Fibroblast of gingiva (primary cell): ENCODE results near the gene CAND1.

Source experiments
- DNase-seq: peaks from one replicate; pipeline ENCODE4 v3.0.0-alpha.2; 2011; ENCODE audit warnings: low read depth

The CAND1 gene

DNA sequence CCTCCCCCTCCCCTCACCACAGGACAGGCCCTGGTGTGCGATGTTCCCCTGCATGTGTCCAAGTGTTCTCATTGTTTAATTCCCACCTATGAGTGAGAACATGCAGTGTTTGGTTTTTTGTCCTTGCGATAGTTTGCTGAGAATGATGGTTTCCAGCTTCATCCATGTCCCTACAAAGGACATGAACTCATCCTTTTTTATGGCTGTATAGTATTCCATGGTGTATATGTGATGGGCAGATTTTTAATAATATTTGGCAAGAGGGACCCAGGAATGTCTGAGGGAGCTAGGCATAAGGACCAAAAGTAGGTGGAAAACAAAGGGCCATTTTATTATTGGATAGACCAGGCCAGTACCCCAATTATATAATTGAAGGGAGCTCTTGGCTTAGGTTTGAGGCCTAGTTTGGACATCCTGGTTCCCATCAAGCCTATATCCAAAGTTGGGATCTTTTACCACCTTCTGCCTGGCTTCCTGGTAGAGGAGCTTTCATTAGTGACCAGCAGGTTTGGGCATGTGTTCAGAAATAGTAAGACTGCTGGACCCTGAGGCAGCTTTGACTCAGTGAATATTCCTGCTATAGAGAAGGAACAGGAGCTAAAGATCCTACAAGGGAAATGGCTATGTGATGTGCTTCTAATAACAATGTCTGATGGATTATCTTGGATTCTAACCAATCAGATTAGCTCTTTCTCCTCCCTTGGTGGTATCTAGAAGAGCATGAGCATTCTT is 76.0 kb downstream of the CAND1 start:
- DNase-seq, result no peak

DNA sequence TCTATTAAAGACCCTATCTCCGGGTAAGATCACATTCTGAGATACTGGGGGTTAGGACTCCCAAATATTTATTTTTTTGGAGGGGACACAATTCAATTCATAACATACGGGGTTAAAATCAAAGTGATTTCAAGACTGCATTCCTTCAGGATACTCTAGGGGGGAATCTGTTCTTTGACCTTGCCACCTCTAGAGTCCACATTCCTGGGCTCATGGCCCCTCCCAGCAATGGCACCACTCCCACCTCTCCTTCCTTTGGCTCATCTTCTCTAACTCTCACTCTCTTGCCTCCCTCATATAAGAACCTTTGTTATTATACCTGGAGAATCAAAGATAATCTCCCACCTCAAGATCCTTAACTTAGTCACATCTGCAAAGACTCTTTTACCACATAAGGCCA is 79.5 kb downstream of the CAND1 start:
- no peak for DNase-seq

DNA sequence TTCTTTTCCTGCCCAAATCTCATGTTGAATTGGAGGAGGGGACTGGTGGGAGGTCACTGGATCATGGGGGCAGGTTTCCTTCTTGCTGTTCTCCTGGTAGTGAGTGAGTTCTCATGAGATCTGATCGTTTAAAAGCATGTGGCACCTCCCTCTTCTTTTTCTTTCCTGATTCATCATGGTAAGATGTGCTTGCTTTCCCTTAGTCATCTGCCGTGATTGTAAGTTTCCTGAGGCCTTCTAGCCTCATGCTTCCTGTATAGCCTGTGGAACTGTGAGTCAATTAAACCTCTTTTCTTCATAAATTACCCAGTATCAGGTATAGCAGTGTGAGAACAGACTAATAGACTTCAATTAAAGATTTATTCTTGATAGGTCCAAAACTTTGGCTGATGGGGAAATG is 83.5 kb downstream of the CAND1 start:
- no peak for DNase-seq

DNA sequence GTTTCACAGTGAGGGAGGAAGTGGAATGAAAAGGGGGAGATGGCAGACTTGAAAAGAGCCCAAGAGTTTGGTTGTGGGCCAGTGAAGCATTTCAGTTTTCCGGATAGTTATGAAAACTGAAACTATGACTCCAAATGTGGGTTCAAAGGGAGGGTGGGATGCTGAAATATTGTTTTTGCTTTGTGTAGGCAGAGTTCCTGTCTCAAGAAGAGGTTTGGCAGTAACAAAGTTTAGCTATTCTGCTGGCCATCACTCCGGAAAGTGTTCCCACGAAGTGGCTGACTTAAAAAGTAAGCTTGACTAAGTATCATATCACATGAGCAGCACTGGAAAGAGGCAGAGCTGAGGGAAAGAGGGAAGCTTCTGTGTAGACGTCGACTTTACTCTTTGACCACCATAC is 85.2 kb downstream of the CAND1 start:
- peak; percentile 27 for DNase-seq

DNA sequence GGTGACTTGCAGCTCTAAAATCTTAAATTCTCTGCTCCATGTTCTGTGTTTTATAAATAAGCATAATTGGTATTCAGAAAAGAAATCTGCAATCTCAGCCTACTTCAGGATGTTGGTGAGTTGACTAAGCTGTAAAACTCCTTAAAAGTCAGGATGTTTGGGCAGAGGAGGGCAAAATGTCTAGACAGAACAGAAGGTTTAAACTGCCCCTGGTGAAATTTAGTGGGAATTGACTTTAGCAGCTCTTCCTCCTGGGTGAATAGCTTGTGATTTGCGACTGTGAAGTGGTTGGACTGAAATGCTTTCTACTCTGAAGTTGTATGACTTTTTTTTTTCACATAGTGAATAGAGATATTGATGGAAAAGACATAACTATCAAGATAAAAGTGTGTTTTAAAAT is 85.8 kb downstream of the CAND1 start:
- no peak for DNase-seq

DNA sequence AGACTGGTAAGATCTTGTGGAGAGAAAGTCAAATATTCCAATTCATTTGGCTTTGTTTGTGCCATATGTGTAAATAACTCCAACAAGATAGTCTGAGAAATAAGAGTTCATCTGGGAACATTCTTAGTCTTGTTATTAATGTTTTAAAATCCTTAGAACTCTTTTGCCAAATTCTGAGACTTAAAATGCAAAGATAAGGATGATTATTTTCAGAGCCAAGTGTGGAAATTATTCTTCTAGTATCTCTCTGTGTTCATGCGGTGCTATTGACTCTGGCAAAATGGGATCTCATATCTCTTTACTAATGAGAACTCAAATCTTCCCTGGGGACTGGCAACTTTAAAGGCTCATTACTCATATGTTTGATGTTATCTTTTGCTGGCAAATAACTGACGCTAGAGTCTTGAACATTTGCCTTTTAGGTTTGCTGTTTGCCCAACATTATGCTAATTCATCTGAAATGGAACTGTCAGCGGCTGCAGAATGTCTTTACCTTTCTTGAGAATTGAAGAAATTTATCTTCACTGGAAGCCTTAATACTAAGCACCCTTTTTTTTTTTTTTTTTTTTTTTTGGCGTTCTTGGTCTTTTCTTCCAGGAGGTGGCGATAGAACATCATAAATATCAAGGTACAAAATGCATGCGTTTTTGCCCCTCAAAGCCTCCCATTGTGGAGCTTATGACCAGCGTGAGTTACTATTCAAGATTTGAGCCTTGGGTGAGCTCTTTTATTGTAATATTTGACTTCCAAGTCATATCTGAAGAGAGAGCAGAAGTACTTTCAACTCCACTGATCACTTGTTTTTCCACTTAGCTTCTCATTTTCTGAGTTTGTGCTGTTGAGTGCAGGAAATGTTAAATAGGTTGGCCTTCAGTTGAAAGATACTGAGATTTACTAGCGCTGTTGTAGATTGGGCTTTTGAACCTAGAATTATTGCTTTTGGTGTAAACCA is 86.5 kb downstream of the CAND1 start:
- peak; percentile 50 for DNase-seq

DNA sequence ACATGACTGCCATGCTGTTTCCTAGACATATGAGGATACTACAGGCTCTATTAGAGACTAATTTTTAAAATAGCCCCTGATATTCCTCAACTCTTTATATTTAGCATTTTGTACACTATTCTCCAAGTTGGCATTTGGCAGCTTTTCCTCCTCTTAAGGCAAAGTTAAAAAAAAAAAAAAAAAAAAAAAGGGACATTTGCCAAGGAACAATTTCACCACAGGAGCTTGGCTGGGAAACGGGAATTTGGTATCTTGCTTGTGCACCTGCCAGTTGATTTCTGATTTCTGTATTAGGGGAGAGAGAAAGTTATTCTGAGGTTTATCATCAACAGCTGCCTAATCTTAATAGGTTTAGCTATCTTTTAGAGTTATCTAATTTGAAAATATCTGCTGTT is 87.2 kb downstream of the CAND1 start:
- DNase-seq, result no peak

DNA sequence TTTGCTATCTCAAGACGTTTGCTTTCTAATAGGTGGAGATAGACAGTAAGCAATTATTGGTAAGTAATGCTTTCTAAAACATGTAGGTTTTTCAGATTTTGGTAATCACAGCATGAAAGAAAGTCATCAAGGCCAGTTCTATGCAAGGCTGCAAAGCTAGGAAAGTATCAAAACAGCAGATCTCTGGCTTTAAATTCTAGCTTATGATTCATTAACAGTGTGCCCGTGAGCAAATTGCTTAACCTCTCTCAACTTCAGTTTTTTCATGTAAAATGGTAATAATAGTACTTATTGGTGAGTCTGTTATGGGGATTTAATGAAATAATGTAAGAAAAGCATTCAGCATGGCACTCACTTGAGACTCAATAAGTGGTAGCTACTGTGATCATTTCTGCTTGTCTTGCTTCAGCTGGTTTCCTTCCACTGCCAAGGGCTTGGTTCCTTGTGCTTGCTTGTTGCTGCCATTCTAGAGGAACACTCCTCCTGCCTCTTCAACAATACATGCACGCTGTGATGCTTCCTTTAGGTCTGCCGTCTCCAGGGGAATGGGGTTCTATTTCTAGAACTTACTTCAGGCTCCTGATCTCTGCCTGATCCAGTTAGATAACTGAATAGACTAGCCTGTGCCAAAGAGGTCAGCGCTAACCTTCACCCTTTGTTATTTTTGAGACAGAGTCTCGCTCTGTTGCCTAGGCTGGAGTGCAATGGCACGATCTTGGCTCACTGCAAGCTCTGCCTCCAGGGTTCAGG is 88.4 kb downstream of the CAND1 start:
- DNase-seq, result no peak

DNA sequence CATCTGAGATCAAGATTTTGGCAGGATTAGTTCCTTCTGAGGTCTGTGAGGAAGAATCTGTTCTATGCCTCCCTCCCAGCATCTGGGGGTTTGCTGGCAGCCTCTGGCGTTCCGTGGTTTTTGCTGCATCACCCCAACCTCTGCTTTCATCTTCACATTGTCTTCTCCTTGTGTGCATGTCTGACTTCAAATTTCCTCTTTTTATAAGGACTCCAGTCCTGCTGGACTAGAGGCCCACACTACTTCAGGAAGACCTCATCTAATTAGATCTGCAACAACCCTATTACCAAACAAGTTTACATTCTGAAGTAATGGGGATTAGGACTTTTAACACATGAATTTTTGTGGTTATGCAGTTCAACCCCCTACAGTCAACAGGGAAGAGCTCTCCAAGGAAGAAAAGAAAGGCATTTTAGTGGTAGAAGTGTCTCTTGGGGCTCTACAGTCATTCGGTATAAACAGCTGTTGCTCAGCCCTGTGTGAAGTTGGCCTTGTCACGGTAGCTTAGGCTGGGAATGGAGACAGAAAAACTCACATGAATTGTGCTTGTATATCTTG is 89.7 kb downstream of the CAND1 start:
- peak; percentile 93 for DNase-seq

DNA sequence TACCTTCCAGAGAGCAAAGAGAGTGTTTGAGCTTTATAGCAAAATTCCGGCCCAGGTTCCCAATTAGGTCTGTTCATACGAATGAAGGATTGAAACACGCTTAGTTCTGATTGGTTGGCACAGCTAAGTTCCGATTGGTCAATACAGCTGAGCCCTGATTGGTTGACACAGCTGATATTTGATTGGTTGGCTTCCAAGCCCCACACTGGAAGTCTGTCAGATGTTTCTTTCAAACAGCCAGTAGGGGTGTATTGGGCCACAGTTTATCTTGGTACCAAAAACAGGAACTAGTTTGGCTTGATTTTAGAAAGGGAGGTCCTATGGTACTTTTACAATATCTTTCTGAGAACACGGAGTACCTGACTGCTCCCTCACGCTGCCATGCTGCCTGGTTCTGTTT is 93.4 kb downstream of the CAND1 start:
- DNase-seq, result no peak

DNA sequence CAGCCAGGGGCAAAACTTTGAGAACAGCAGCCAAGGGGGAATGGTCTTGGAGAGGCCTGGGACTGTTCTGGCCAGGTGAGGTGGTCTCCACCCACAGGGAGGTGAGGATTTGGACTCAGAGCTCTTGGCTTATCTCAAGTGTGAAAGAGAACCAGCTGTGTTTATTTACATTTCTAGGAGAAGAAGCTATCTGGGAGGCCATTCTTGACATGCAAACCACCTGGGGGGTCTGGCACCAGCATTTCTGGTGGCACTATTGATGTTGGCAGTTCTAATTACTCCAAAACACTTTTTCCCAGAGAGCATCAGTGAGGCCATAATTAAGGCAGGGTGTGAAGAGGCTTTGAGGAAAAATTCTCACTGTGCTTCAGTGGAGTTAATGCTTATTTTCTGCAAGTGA is 95.1 kb downstream of the CAND1 start:
- no peak for DNase-seq

DNA sequence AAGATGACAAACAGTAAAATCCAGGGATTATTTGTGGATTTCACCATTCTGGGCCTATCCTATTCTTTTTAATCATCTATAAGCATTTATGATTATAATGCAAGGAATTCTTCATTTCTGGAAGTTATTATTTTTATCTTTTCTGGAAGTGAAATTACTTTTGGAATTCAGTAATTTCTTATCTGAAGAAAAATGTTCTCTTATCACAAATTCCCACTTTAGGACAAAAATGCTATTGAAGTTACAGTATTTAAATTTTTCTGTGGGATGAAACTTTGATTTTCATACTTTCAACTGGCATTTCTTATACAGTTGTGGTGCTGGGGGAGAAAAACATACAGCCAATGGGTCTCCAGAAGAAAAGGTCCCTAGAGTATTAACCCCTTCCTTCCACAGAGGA is 96.0 kb downstream of the CAND1 start:
- no peak for DNase-seq

DNA sequence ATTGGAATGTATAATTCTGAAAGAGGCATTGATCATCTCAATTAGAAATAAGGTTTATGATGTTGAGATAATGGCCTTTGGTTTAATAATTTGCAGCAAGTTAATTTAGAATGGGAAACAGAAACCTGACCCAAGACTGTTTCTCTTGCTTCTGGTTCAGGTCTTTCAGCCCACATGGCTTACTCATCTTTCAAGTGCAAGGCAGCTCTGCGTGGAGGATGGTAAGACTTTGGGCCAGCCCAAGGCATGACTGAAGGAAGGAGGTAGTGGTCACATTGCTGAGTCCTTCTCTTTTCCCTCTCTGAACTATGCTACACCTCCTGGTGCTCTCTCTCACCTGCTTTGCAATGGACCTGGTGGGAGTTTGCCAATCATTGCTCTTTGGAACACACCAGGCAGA is 98.7 kb downstream of the CAND1 start:
- no peak for DNase-seq
